ENCODE data around the gene CUBN. TPM values are rescaled to one million over a fixed set of nuclear protein-coding genes. Genes with fewer than 3 reads are reported as not detected.

Gene CUBN
- total RNA-seq, 1 experiment from 2014 or later = 1.3 TPM

GRCh38 chr10:17109046-17109445, 20.6 kb downstream of the CUBN start:
- H3K27me3 ChIP-seq (ENCODE audit: control insufficient read depth, insufficient read depth, low read length) = no peaks in the 10 kb centered on the region
- no peaks in the 10 kb centered on the region for H3K36me3 ChIP-seq (ENCODE audit: control insufficient read depth, insufficient read depth, low read length)
- BruUV-seq (replicated peaks) = no TSS peak
- DNase-seq (ENCODE audit: low read depth, low spot score) = no peak
- H3K9me3 ChIP-seq (ENCODE audit: control insufficient read depth, insufficient read depth, low read depth, low read length) = peaks cover 3% of the 10 kb centered on the region; the same call in 1 of the 2 replicates
- no peak overlapping the region for H3K4me3 ChIP-seq (ENCODE audit: low read depth in 2 of 2, low read length in 2 of 2)
- H3K4me1 ChIP-seq (ENCODE audit: control insufficient read depth, insufficient read depth, low read length) = peaks cover 29% of the 10 kb centered on the region
- ChIA-PET CTCF (no interaction called here), POLR2A (no interaction called here)
- no peak for ATAC-seq
- intact Hi-C loops (cut with micrococcal nuclease; ENCODE audit: unreplicated experiment) (no loop called here), in situ Hi-C loops (cut with HindIII; ENCODE audit: low pct_unique_long_range_greater_than_20kb, low sequenced_read_pairs) (no loop called here)
- peak overlapping the region; percentile 99; the same call in 1 of the 2 replicates for H3K27ac ChIP-seq (ENCODE audit: low read length)
- TF ChIP-seq POLR2AphosphoS5 (IDR thresholded peaks at IDR 0.05; ENCODE audit: low read depth, low read length) (no peak), REST (IDR thresholded peaks at IDR 0.05; ENCODE audit: insufficient read depth in 1 of 2, low read depth in 2 of 2, low read length in 1 of 2) (no peak), CTCF (IDR thresholded peaks at IDR 0.05) (no peak), SIN3A (IDR thresholded peaks at IDR 0.05; ENCODE audit: borderline replicate concordance, insufficient read depth, low read depth, low read length) (no peak), TCF7L2 (IDR thresholded peaks at IDR 0.05; ENCODE audit: low read depth, low read length) (no peak)

- peaks cover 3% of the 10 kb centered on the region; the same call in 1 of the 2 replicates for H3K9me3 ChIP-seq (ENCODE audit: control insufficient read depth, insufficient read depth, low read depth, low read length)
- in situ Hi-C loops (cut with HindIII; ENCODE audit: low pct_unique_long_range_greater_than_20kb, low sequenced_read_pairs) (no loop called here), intact Hi-C loops (cut with micrococcal nuclease; ENCODE audit: unreplicated experiment) (no loop called here)
- H3K4me3 ChIP-seq (ENCODE audit: low read depth in 2 of 2, low read length in 2 of 2) = no peak overlapping the region
- no peak for DNase-seq (ENCODE audit: low read depth, low spot score)
- H3K36me3 ChIP-seq (ENCODE audit: control insufficient read depth, insufficient read depth, low read length) = no peaks in the 10 kb centered on the region
- no peak for ATAC-seq
- POLR2A ChIA-PET = no interaction called here
- peaks cover 13% of the 10 kb centered on the region for H3K4me1 ChIP-seq (ENCODE audit: control insufficient read depth, insufficient read depth, low read length)
- CTCF ChIA-PET = no interaction called here
- TF ChIP-seq POLR2AphosphoS5 (IDR thresholded peaks at IDR 0.05; ENCODE audit: low read depth, low read length) = no peak
- no peak for TF ChIP-seq TCF7L2 (IDR thresholded peaks at IDR 0.05; ENCODE audit: low read depth, low read length)
- no peak for TF ChIP-seq REST (IDR thresholded peaks at IDR 0.05; ENCODE audit: insufficient read depth in 1 of 2, low read depth in 2 of 2, low read length in 1 of 2)
- TF ChIP-seq CTCF (IDR thresholded peaks at IDR 0.05) = no peak
- TF ChIP-seq SIN3A (IDR thresholded peaks at IDR 0.05; ENCODE audit: borderline replicate concordance, insufficient read depth, low read depth, low read length) = no peak
- H3K27ac ChIP-seq (ENCODE audit: low read length) = peak overlapping the region; percentile 63
- no peaks in the 10 kb centered on the region for H3K27me3 ChIP-seq (ENCODE audit: control insufficient read depth, insufficient read depth, low read length)
- no TSS peak for BruUV-seq (replicated peaks)
These were observed 22.6 kb downstream of the CUBN start for GRCh38 chr10:17106991-17107390.

Data from Panc1 (cell line).